ENCODE results near the gene ARL6IP4.
"Not testable (repeated sequence)": the region's sequence is repeated elsewhere in the genome, so short reads cannot be mapped to it uniquely, and the experiment has no call there.

The ARL6IP4 gene

GRCh38 chr12:122980183-122981035 is at the start of gene ARL6IP4:
Gene ARL6IP4, plus strand, starts transcription at chr12:122980681. Its CDS starts 459 bp downstream, at chr12:122981140.
- DNase-seq = peak; percentile 62

DNA sequence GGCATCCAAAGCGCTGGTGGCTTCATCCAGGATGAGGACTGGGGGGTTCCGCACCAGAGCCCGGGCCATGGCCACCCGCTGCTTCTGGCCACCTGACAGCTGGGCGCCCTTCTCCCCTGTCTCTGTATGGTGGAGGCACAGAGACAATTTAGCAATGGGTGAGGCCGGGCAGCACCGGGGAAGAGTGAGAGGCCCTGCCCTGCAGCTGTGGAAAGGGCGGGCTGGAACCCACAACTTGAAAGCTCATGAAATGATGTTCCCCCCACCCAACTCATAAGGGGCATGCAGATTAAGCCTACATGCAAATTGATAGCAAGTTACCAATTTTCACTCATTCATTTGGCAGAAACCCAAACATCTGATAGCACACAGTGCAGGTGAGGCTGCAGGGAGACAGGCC is 48.3 kb upstream of the ARL6IP4 start:
- DNase-seq = no peak

GRCh38 chr12:122934722-122935121 is 45.8 kb upstream of the ARL6IP4 start:
- no peak for DNase-seq

DNA sequence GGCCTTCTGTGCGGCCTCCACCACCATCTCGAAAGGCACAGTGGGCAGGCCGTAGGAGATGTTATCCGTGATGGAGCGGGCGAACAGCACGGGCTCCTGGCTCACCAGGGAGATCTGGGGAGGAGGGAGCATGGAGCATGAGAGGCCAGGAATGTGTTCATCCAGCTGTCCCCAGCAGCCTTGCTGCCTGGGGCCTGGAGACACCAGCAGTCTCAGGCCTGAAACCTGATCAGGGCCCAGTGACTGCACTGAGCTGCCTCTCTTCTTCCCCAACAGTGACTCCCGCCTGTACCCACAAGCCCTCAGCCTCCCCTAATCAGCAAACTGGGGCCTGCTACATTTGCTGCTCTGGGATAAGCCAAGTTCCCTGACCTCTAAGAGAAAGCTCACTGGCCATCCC is 45.2 kb upstream of the ARL6IP4 start:
- DNase-seq = no peak

DNA sequence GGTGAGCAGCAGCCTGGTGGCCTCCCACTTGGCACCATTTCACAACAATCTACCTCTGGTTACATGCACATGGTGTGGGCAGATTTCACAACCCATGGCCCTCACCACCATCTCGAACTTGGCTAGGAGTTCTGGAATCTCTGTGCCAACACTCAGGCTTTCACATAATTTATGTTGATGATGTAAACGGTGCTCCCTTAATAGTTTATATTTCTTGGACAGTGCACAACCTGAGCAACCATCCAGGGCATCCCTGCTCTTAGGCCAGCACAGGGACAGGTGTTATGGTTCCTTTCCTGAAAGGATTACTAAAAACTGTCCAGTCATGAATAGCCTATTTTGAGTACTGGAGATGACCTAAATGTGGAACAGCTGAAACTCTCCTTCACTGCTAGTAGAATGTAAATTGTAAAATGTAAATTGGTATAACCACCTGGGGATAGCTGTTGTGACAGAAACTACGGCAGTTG is 42.8 kb upstream of the ARL6IP4 start:
- no peak for DNase-seq

GRCh38 chr12:122939125-122939524 is 41.4 kb upstream of the ARL6IP4 start:
- DNase-seq = no peak

DNA sequence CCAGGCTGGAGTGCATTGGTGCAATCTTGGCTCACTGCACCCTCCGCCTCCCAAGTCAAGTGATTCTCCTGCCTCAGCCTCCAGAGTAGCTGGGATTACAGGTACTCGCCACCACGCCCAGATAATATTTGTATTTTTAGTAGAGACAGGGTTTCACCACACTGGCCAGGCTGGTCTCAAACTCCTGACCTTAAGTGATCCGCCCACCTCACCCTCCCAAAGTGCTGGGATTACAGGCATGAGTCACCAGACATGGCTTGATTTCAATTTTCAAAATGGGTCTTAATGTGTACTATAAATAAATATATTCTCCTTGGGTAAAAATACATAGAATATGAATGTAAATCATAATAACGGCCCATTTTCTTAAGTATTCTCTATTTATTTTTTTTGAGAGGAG is 39.1 kb upstream of the ARL6IP4 start:
- DNase-seq = not testable (repeated sequence)

DNA sequence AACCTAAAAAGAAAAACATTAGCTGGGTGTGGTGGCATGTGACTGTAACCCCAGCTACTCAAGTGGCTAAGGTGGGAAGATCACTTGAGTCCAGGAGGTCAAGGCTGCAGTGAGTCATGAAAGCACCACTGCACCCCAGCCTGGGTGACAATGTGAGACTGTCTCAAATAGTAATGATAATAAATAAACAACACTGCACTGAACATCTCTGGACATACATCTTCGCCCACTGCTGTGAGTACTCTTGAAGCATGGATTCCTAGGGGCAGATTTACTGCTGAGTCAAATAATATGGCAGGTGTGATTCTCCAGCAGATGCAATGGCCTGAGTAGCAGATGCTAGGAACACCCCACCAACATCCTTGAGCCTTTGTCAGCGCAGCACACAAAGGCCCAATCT is 37.8 kb upstream of the ARL6IP4 start:
- peak; percentile 27 for DNase-seq

DNA sequence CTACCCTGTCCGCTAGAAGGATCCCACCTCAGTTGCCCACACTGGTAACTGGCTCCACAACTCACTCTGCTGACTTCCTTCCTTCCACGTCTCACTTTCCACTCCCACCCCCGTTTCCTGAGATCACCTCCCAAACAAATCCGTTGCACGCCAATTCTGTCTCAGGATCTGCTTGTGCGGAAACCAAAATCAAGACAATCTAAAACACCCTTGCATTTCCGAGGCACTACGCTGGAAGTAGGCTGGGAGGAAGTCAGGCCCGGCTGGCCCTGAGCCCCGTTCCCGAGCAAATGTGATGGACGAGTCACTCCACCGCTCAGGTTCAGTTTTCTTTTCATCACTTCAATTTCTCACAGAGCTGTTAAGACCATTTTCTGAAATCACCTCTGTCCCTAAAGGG is 37.3 kb upstream of the ARL6IP4 start:
- DNase-seq = no peak

- DNase-seq = no peak
Measured at GRCh38 chr12:122944605-122945592, 35.6 kb upstream of the ARL6IP4 start.

GRCh38 chr12:122946690-122947341 is 33.7 kb upstream of the ARL6IP4 start:
- peak; percentile 56 for DNase-seq

DNA sequence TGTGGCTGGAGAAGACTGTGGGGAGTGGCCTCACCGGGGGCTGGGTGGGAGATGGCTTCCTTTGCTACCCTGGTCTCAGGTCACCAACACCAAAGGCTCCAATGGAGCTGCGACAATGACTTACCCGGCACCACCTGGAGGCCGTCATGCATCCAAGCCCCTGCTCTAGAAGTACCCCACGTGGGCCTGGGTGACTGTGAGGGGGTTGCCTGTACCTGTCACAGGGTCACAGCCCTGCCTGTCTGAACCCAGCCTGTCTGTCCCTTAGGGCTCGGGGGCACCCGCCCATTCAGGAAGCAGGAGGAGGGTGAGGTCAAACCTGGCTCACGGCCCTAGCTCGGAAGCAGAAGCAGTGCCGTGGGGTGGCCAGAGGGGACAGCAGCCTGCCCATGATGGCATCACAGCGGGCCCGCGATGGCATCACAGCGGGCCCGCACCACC is 33.1 kb upstream of the ARL6IP4 start:
- DNase-seq = no peak

DNA sequence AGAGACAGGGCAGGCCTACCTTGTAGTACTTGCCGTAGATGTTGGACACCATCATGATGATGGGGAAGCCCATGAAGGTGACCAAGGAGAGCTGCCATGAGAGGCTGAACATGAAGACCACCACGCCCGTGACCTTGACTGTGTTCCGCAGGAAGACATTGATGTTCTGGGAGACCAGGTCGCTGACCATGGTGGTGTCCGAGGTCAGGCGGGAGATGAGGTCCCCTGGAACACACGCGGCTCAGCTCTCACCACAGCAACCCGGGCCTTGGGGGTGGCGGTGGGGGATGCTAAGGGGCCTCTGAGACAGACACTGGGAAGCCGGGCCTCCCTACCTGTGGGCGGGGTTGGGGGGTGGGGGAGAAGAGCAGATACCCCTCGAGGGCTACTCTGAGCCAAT is 31.9 kb upstream of the ARL6IP4 start:
- no peak for DNase-seq

DNA sequence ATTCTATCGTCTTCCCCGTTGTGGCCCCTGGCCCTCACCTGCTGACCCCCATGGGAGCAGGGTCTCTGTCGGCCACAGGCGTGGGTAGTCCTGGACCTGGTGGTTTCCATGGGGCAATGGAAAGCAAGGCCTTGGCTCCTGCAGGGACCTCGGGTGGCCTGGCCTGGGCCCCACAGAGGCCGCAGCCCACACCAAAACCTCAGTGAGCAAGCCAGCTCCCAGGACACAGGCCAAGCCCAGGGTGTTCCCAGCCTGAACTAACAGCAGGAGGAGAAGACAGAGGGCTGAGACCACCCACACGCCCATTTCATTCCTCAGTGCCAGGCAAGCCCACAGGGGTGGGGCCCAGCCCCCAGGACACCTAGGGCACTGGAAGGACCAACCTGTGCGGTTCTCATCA is 31.1 kb upstream of the ARL6IP4 start:
- DNase-seq = no peak

DNA sequence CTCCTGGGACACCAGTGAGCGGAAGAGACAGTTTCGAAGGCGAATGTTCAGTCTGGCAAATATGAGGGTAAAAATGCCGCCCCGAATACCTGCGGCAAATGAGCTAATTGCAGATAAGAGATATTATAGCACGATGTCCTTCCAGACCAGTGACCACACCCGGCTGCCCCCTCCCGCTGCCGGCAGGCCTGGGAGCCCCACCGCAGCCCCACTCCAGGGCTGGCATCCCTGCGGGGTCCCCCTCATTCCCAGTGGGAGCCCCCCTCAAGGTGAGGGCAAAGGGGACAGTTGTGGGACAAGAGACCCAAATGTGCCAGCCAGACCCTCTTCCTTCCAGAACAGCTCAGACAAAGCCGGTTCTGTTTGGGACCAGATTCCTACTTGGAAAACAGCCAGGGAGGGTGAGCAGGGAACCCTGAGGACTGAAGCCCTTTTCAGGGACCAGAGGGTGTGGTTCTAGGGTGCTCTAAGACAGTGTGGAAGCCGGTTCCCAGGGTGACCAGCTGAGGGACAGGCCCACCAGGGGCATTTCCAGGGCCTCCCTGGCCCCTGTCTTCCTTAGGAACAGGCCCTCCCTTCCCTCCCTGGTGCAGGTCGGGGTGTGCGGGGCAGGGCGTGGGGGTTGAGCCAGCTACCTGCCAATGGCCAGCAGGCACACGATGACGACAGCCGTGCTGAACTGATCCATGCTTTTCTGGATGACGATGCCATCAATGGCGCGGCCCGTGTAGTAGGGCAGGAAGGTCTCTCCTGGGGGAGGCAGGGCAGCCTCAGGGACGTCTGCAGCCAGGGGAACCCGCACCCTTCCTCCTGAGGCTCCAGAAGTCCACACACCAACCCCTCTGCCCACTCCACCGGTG is 30.4 kb upstream of the ARL6IP4 start:
- no peak for DNase-seq

DNA sequence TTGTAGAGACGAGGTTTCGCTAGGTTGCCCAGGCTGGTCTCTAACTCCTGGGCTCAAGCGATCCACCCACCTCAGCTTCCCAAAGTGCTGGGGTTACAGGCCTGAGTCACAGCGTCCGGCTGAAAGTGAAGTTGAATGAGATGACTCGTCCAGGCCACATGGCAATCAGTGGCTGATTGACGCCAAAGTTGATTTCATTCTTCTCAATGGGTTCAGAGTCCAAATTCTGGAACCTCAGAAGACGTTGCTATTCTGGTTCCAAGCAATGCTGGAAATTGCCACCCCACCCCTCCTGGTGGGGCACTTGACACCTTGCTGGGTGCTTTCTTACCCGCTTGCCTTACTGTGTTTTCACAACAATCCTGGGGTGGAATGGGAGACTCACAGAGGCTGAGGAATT is 29.1 kb upstream of the ARL6IP4 start:
- no peak for DNase-seq

- DNase-seq = peak; percentile 82
Measured at GRCh38 chr12:122951979-122952892, 28.2 kb upstream of the ARL6IP4 start.

DNA sequence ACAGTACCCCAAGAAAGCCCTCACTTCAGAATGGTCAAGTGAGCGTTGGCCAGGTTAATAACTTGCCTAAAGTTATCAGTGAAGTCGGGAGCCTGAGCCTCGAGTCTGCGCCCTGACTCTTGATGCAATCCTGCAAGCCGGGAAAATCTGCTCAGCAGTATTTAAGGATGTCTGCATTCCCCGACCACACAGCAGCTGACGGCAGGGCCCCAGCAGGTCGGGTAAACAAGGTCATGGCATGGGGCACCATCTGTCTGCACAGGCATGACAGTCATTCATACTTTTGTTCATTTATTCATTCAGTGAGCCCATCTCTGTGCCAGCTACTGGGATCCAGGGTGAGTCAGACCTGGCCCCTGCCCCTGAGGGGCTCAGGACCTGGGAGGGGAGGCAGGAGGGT is 25.3 kb upstream of the ARL6IP4 start:
- DNase-seq = no peak

- DNase-seq = no peak
Measured at GRCh38 chr12:122956035-122956434, 24.4 kb upstream of the ARL6IP4 start.

DNA sequence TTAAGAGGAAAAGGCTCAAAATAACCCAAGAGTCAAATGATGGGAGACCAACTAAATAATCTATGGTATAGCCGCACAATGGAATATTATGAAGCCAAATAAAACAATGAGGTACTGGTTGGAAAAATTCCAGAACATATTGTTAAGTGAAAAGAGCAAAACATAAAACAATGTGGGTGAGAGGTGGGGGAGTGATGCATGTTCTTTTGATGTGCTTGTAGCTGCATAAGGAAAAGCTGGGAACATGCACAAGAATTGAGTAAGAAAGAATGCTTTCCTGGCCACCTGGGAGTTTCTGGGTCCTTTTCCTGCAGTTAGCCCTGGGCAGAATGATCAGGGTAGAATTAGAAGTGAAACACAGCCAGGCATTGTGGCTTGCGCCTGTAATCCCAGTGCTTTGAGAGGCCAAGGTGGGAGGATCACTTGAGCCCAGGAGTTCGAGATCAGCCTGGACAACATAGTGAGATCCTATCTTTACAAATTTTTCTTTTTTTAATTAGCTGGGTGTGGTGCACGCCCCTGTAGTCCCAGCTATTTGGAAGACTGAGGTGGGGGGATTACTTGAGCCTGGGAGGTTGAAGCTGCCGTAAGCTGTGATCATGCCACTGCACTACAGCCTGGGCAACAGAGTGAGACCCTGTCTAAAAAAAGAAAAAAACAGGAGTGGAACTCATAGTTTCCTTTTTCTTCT is 22.1 kb upstream of the ARL6IP4 start:
- no peak for DNase-seq

Measured in CD4-positive, alpha-beta T cell treated with Interleukin-17A for 1 hour (primary cell).